ENCODE data around the gene IL20. TPM values are rescaled to one million over a fixed set of nuclear protein-coding genes. Genes with fewer than 3 reads are reported as not detected.

The IL20 gene
- total RNA-seq, 1 donor from 2014 or later: not detected

- TF ChIP-seq, protein P1, sequence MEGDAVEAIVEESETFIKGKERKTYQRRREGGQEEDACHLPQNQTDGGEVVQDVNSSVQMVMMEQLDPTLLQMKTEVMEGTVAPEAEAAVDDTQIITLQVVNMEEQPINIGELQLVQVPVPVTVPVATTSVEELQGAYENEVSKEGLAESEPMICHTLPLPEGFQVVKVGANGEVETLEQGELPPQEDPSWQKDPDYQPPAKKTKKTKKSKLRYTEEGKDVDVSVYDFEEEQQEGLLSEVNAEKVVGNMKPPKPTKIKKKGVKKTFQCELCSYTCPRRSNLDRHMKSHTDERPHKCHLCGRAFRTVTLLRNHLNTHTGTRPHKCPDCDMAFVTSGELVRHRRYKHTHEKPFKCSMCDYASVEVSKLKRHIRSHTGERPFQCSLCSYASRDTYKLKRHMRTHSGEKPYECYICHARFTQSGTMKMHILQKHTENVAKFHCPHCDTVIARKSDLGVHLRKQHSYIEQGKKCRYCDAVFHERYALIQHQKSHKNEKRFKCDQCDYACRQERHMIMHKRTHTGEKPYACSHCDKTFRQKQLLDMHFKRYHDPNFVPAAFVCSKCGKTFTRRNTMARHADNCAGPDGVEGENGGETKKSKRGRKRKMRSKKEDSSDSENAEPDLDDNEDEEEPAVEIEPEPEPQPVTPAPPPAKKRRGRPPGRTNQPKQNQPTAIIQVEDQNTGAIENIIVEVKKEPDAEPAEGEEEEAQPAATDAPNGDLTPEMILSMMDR (conservative IDR thresholded peaks at IDR 0.05): no peak
- Mint-ChIP-seq H3K4me1 (ENCODE audit: unreplicated experiment) (peaks cover 10% of the 10 kb centered on the region), H3K4me3 (no peak overlapping the region), H3K27me3 (peaks cover 20% of the 10 kb centered on the region), H3K27ac (no peak overlapping the region), H3K9me3 (no peaks in the 10 kb centered on the region), H3K36me3 (no peaks in the 10 kb centered on the region)
- no peak for DNase-seq (ENCODE audit: extremely low spot score, unreplicated experiment)
Measured at GRCh38 chr1:206893380-206893779, 28.0 kb downstream of the IL20 start.

DNA sequence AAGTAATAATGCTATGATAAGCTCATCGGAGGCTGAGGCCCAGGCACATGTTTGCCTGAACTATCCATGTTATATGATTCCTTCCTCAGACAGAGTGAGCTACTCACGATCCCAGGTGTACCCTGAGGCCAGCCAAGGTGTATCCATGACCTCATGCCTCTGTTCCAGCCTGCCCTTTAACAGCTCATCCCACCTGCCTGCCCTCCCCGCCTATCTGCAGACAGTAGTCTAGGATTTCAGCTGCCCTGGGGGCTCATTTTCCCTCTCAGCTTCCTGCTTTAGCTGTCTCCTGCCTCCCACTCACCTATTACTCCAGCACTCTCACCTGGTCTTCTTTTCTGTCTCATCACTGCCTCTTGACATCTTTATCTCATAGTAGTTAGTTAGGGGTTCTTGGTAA, 29.9 kb downstream of the IL20 start:
- H3K4me3 Mint-ChIP-seq: no peak overlapping the region
- DNase-seq (ENCODE audit: extremely low spot score, unreplicated experiment): no peak
- H3K27ac Mint-ChIP-seq: no peak overlapping the region
- TF ChIP-seq, protein P1 (conservative IDR thresholded peaks at IDR 0.05): no peak
- no peaks in the 10 kb centered on the region for H3K9me3 Mint-ChIP-seq
- peaks cover 10% of the 10 kb centered on the region for H3K4me1 Mint-ChIP-seq (ENCODE audit: unreplicated experiment)
- H3K27me3 Mint-ChIP-seq: peaks cover 17% of the 10 kb centered on the region
- H3K36me3 Mint-ChIP-seq: no peaks in the 10 kb centered on the region

GRCh38 chr1:206895837-206896242, 30.4 kb downstream of the IL20 start:
- Mint-ChIP-seq H3K4me3 (no peak overlapping the region), H3K27ac (no peak overlapping the region), H3K36me3 (no peaks in the 10 kb centered on the region), H3K9me3 (no peaks in the 10 kb centered on the region), H3K27me3 (peaks cover 22% of the 10 kb centered on the region), H3K4me1 (ENCODE audit: unreplicated experiment) (peaks cover 10% of the 10 kb centered on the region)
- DNase-seq (ENCODE audit: extremely low spot score, unreplicated experiment): no peak
- TF ChIP-seq, protein P1 (conservative IDR thresholded peaks at IDR 0.05): no peak

- no peak for DNase-seq (ENCODE audit: extremely low spot score, unreplicated experiment)
- Mint-ChIP-seq H3K4me3 (no peak overlapping the region), H3K9me3 (no peaks in the 10 kb centered on the region), H3K27ac (no peak overlapping the region), H3K4me1 (ENCODE audit: unreplicated experiment) (peaks cover 10% of the 10 kb centered on the region), H3K27me3 (peaks cover 24% of the 10 kb centered on the region), H3K36me3 (no peaks in the 10 kb centered on the region)
- TF ChIP-seq, protein P1 (conservative IDR thresholded peaks at IDR 0.05): no peak
Measured at GRCh38 chr1:206896261-206896660, 30.8 kb downstream of the IL20 start.

DNA sequence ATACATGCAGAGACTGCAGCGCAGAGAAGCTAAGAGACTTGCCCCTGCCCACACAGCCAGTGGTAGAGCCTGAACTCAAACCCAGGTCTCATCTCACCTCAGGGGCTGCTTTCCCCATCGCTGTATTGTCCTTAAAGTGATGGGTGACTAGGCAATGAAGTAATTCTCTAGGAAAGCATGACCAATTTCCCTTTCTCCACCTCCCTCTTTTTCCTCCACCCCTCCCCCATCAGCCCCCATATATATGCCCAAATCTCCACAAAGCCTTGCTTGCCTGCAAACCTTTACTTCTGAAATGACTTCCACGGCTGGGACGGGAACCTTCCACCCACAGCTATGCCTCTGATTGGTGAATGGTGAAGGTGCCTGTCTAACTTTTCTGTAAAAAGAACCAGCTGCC, 31.8 kb downstream of the IL20 start, which contains the start of gene IL24:
IL24 (plus strand) TSS at position 269 of the 400 bp plus-strand sequence. CDS start 390 bp downstream, outside the sequence.
- Mint-ChIP-seq H3K4me1 (ENCODE audit: unreplicated experiment) (peaks cover 10% of the 10 kb centered on the region), H3K27ac (no peak within 1 kb of the TSS), H3K27me3 (peaks cover 24% of the 10 kb centered on the region), H3K4me3 (no peak within 1 kb of the TSS), H3K9me3 (no peaks in the 10 kb centered on the region), H3K36me3 (no peaks in the 10 kb centered on the region)
- TF ChIP-seq, protein P1 (conservative IDR thresholded peaks at IDR 0.05): no peak
- DNase-seq (ENCODE audit: extremely low spot score, unreplicated experiment): no peak
